Fibroblast of villous mesenchyme (primary cell): ENCODE results near the gene FOXO1. TPM values are rescaled to one million over a fixed set of nuclear protein-coding genes. Genes with fewer than 3 reads are reported as not detected.
A peak's percentile ranks its signal among the peaks of the same experiment; 100 is the strongest.

ENCODE experiments used
- DNase-seq: peaks from one replicate; pipeline ENCODE4 v3.0.0-alpha.2; 2010; ENCODE audit warnings: low read depth
- H3K4me3 ChIP-seq: 2 replicates; pipeline ENCODE4 v1.5.1; 2011; ENCODE audit warnings: low read depth, mild to moderate bottlenecking, low read length
- CTCF ChIP-seq: IDR thresholded peaks from 2 replicates; pipeline ENCODE4 v1.5.1; 2012; ENCODE audit warnings: low read depth, mild to moderate bottlenecking, low read length; ENCODE audit not compliant: insufficient read depth
- total RNA-seq: library from RNA; depleted of rRNA; stranded (reverse); fragments of >200 nt; gene quantifications from 2 replicates; pipeline ENCODE4 v1.2.3, GENCODE V29; 2012

The FOXO1 gene
- total RNA-seq, 1 donor = 9.5 TPM

GRCh38 chr13:40566811-40567210, 99.6 kb downstream of the FOXO1 start:
- DNase-seq = no peak
- TF ChIP-seq CTCF = no peak
- no peak overlapping the region for H3K4me3 ChIP-seq

GRCh38 chr13:40565282-40566148, 100.9 kb downstream of the FOXO1 start:
- no peak for TF ChIP-seq CTCF
- no peak for DNase-seq

GRCh38 chr13:40564342-40565001, 102.0 kb downstream of the FOXO1 start:
- no peak overlapping the region for H3K4me3 ChIP-seq
- TF ChIP-seq CTCF = peak; percentile 18
- DNase-seq = no peak

More at GRCh38 chr13:40565282-40566148, 100.9 kb downstream of the FOXO1 start:
- no peak overlapping the region for H3K4me3 ChIP-seq

- DNase-seq = peak; percentile 44
Measured at GRCh38 chr13:40563350-40564125, 102.9 kb downstream of the FOXO1 start.

GRCh38 chr13:40562975-40563349, 103.5 kb downstream of the FOXO1 start:
- no peak for TF ChIP-seq CTCF
- H3K4me3 ChIP-seq = no peak overlapping the region
- DNase-seq = no peak

More at GRCh38 chr13:40563350-40564125, 102.9 kb downstream of the FOXO1 start:
- H3K4me3 ChIP-seq = no peak overlapping the region
- TF ChIP-seq CTCF = no peak

- no peak overlapping the region for H3K4me3 ChIP-seq
- DNase-seq = no peak
- TF ChIP-seq CTCF = no peak
Measured at GRCh38 chr13:40559915-40560314, 106.5 kb downstream of the FOXO1 start.
